ENCODE data around the gene NOP53.

Gene NOP53

GRCh38 chr19:47701717-47702552 lies 43.4 kb upstream of the NOP53 start:
- no peak for TF ChIP-seq CTCF (IDR thresholded peaks at IDR 0.05; ENCODE audit: insufficient read depth, low read depth, low read length, missing control alignments)
- no peak overlapping the region for H3K4me3 ChIP-seq (ENCODE audit: low read length)
- no peak for DNase-seq (ENCODE audit: low read depth)

DNA sequence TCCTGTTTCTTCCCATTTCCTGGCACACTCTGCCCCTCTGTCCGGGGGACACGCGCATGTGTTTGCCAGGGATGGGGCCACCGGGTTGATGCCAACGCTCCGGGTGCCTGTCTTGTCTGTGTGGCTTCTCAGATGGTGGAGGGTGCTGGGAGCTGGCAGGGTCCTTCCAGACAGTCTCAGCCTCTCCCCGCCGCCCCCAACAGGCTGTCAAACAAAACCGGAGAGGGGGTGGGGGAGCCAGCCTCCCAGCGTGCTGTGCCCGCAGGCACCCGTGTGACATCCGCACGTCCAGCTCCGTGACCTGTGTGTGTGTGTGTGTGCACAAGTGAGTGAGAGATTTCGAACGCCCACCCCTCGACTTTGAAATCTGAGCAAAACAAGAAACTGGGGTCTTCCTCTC lies 42.7 kb upstream of the NOP53 start:
- no peak for TF ChIP-seq CTCF (IDR thresholded peaks at IDR 0.05; ENCODE audit: insufficient read depth, low read depth, low read length, missing control alignments)
- DNase-seq (ENCODE audit: low read depth) = no peak
- H3K4me3 ChIP-seq (ENCODE audit: low read length) = no peak overlapping the region

DNA sequence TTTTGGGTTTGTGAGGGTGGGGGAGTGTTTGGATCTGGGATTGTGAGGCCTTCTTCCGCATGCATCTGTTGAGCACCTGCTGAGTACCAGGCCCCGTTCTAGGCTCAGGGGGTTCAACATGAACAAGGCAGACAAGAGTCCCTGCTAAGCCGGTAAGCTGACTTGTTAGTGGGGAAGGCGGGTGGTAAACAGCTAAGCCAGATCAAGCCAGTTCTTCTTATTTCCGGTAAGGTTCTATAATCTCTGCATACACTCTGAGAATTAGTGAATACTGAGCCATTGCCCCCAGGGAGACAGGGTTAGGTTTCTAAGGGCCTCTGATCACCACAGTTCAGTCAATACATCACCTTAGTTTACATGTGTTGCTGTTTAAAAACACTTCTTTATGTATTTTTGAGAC lies 42.0 kb upstream of the NOP53 start:
- no peak for DNase-seq (ENCODE audit: low read depth)
- H3K4me3 ChIP-seq (ENCODE audit: low read length) = no peak overlapping the region
- no peak for TF ChIP-seq CTCF (IDR thresholded peaks at IDR 0.05; ENCODE audit: insufficient read depth, low read depth, low read length, missing control alignments)

DNA sequence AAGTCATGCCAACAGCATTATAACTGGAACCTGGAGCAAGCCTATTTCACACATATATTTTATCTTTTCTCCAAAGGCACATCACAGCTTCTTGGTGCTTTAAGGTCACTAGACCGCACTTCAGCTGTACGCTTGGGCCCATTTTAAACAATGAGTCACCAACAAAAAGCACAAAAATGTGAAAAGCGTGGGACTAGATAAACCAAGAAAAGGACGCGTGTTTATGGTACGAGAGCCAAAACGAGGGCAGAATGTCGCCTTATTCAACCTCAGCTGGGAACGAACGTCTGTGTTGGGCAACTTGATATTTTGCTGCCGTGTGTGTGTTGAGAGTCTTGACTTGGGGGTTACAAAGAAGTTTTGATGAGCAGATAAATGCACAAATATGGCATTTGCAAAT lies 41.3 kb upstream of the NOP53 start:
- no peak overlapping the region for H3K4me3 ChIP-seq (ENCODE audit: low read length)
- no peak for TF ChIP-seq CTCF (IDR thresholded peaks at IDR 0.05; ENCODE audit: insufficient read depth, low read depth, low read length, missing control alignments)
- DNase-seq (ENCODE audit: low read depth) = no peak

GRCh38 chr19:47704656-47705055 lies 40.7 kb upstream of the NOP53 start:
- no peak for TF ChIP-seq CTCF (IDR thresholded peaks at IDR 0.05; ENCODE audit: insufficient read depth, low read depth, low read length, missing control alignments)
- DNase-seq (ENCODE audit: low read depth) = peak; percentile 21
- no peak overlapping the region for H3K4me3 ChIP-seq (ENCODE audit: low read length)

GRCh38 chr19:47707135-47707925 lies 38.0 kb upstream of the NOP53 start:
- H3K4me3 ChIP-seq (ENCODE audit: low read length) = no peak overlapping the region
- peak; percentile 83 for DNase-seq (ENCODE audit: low read depth)
- TF ChIP-seq CTCF (IDR thresholded peaks at IDR 0.05; ENCODE audit: insufficient read depth, low read depth, low read length, missing control alignments) = peak; percentile 93
